HCT116 (cell line): ENCODE measurements around the gene YOD1. TPM values are rescaled to one million over a fixed set of nuclear protein-coding genes. Genes with fewer than 3 reads are reported as not detected.

Source experiments
- ATAC-seq: fragments of 200-7000 bp; cut with Tn5 transposase; 2 replicates; pipeline ENCODE4 v1.9.1; 2020; ENCODE audit warnings: mild to moderate bottlenecking, moderate library complexity
- BruUV-seq: library from RNA; stranded (reverse); fragments of 400-500 nt; replicated peaks from 2 replicates; lab custom pipeline; 2021; lab: Mats Ljungman, UMichigan
- CTCF ChIA-PET: fragments of 300-600 bp; sonication (Branson Sonifier 250); formaldehyde crosslinking; loops from one replicate; lab custom pipeline; 2021; ENCODE audit warnings: antibody characterized with exemption; lab: Charles Lee
- POLR2A ChIA-PET: fragments of 300-600, 350-600 bp; sonication (Branson Sonifier 250); formaldehyde crosslinking; loops from one replicate; lab custom pipeline; 2021; ENCODE audit warnings: antibody characterized with exemption; lab: Charles Lee
- RAD21 ChIA-PET, 2 experiments: fragments of 300-600 bp; sonication (Branson Sonifier 250); formaldehyde crosslinking; loops; one replicate each; lab custom pipeline; 2023; ENCODE audit warnings: low total read pairs in 2 of 2; ENCODE audit not compliant: uncharacterized antibody in 2 of 2, unreplicated experiment in 2 of 2, low non-redundant PET in 1 of 2; lab: Charles Lee
- DNase-seq: peaks from one replicate; pipeline ENCODE4 v3.0.0-alpha.2; 2010; ENCODE audit warnings: low read depth, low spot score
- H2AFZ ChIP-seq: fragments of 200-600 bp; shearing (Covaris generic), sonication (generic); 2 replicates; pipeline ENCODE4 v1.6.1; 2017; ENCODE audit warnings: low read depth, mixed run types, mixed read lengths, antibody characterized with exemption, low read length; ENCODE audit not compliant: poor library complexity, severe bottlenecking
- H3K27ac ChIP-seq: 2 replicates; pipeline ENCODE4 v1.5.1; 2012; ENCODE audit warnings: low read depth, low read length
- H3K27me3 ChIP-seq: fragments of 200-600 bp; sonication (generic); 2 replicates; pipeline ENCODE4 v1.6.1; 2016; ENCODE audit warnings: mixed run types, low read length, mixed read lengths; ENCODE audit not compliant: insufficient read depth
- H3K36me3 ChIP-seq, 2 experiments: fragments of 200-500 bp in 1 of 2; fragments of 200-600 bp in 1 of 2; sonication (Bioruptor generic) in 1 of 2; sonication (generic) in 1 of 2; 2 replicates each; pipeline versions ENCODE4 v1.5.1 to v1.6.1; 2014 to 2016; ENCODE audit warnings: low read length in 2 of 2, inconsistent platforms in 1 of 2, mixed read lengths in 1 of 2, mixed run types in 1 of 2; ENCODE audit not compliant: insufficient read depth in 2 of 2, control insufficient read depth in 1 of 2
- H3K4me1 ChIP-seq, 2 experiments: fragments of 200-600 bp in 1 of 2; sonication (generic) in 1 of 2; 2 replicates each; pipeline versions ENCODE4 v1.5.1 to v1.6.1; 2012 to 2017; ENCODE audit warnings: low read length in 2 of 2, inconsistent platforms in 1 of 2, mild to moderate bottlenecking in 1 of 2, mixed read lengths in 1 of 2, mixed run types in 1 of 2, moderate library complexity in 1 of 2; ENCODE audit not compliant: insufficient read depth in 2 of 2, control insufficient read depth in 1 of 2
- H3K4me2 ChIP-seq: fragments of 200-600 bp; sonication (generic); 2 replicates; pipeline ENCODE4 v1.6.1; 2017; ENCODE audit warnings: mixed run types, low read length, mixed read lengths
- H3K4me3 ChIP-seq, 2 experiments: fragments of 200-600 bp in 1 of 2; sonication (generic) in 1 of 2; replicated peaks in 1 of 2; 2 replicates each; pipeline ENCODE4 v1.5.1; 2011 to 2016; ENCODE audit warnings: low read length in 2 of 2, control low read depth in 1 of 2, low read depth in 1 of 2, mild to moderate bottlenecking in 1 of 2, mixed read lengths in 1 of 2, mixed run types in 1 of 2
- H3K79me2 ChIP-seq: fragments of 200-600 bp; sonication (generic); 2 replicates; pipeline ENCODE4 v1.6.1; 2017; ENCODE audit warnings: mild to moderate bottlenecking, mixed run types, low read length, moderate library complexity, mixed read lengths; ENCODE audit not compliant: insufficient read depth
- H3K9ac ChIP-seq: fragments of 200-600 bp; sonication (generic); 2 replicates; pipeline ENCODE4 v1.6.1; 2016; ENCODE audit warnings: low read length, mixed read lengths
- H3K9me2 ChIP-seq: fragments of 200-600 bp; sonication (generic), shearing (Covaris generic); 2 replicates; pipeline ENCODE4 v1.6.1; 2017; ENCODE audit warnings: mixed run types, mild to moderate bottlenecking, moderate library complexity; ENCODE audit not compliant: insufficient read depth
- H3K9me3 ChIP-seq, 2 experiments: fragments of 200-500 bp in 1 of 2; fragments of 200-600 bp in 1 of 2; sonication (Bioruptor generic) in 1 of 2; sonication (generic) in 1 of 2; 2 replicates each; pipeline ENCODE4 v1.6.1; 2014 to 2017; ENCODE audit warnings: low read length in 2 of 2, mixed read lengths in 2 of 2, inconsistent platforms in 1 of 2, low read depth in 1 of 2, mild to moderate bottlenecking in 1 of 2, mixed run types in 1 of 2, moderate library complexity in 1 of 2; ENCODE audit not compliant: control insufficient read depth in 1 of 2, insufficient read depth in 1 of 2
- H4K20me1 ChIP-seq: fragments of 200-600 bp; sonication (generic), shearing (Covaris generic); 2 replicates; pipeline ENCODE4 v1.6.1; 2017; ENCODE audit warnings: mixed run types, mild to moderate bottlenecking, moderate library complexity; ENCODE audit not compliant: insufficient read depth
- ATF3 ChIP-seq: IDR thresholded peaks from 2 replicates; pipeline ENCODE4 v1.6.1; 2012
- CBX3 ChIP-seq: IDR thresholded peaks from 2 replicates; pipeline ENCODE4 v1.6.1; 2012; ENCODE audit warnings: low read depth
- EGR1 ChIP-seq: IDR thresholded peaks from 2 replicates; pipeline ENCODE4 v1.6.1; 2012; ENCODE audit warnings: low read depth
- EZH2 ChIP-seq: fragments of 200-600 bp; sonication (generic); IDR thresholded peaks from 2 replicates; pipeline ENCODE4 v1.6.1; 2017; ENCODE audit warnings: antibody characterized with exemption, mixed run types
- EZH2phosphoT487 ChIP-seq: fragments of 200-600 bp; IDR thresholded peaks from 2 replicates; pipeline ENCODE4 v1.6.1; 2018; ENCODE audit warnings: antibody characterized with exemption, borderline replicate concordance
- FOSL1 ChIP-seq: IDR thresholded peaks from 2 replicates; pipeline ENCODE4 v1.6.1; 2012; ENCODE audit warnings: low read depth
- JUND ChIP-seq: IDR thresholded peaks from 2 replicates; pipeline ENCODE4 v1.6.1; 2012
- POLR2A ChIP-seq: IDR thresholded peaks from 2 replicates; pipeline ENCODE4 v1.7.0; 2011; ENCODE audit warnings: borderline replicate concordance; ENCODE audit not compliant: insufficient read depth, insufficient read length; ENCODE audit errors: extremely low read depth
- RAD21 ChIP-seq: IDR thresholded peaks from 2 replicates; pipeline ENCODE4 v1.6.1; 2012; ENCODE audit warnings: low read depth, mild to moderate bottlenecking
- SP1 ChIP-seq: IDR thresholded peaks from 2 replicates; pipeline ENCODE4 v1.6.1; 2012; ENCODE audit warnings: low read depth
- SRF ChIP-seq: IDR thresholded peaks from 2 replicates; pipeline ENCODE4 v1.6.1; 2012; ENCODE audit warnings: low read depth
- TCF7L2 ChIP-seq: IDR thresholded peaks from 2 replicates; pipeline ENCODE4 v1.7.0; 2011; ENCODE audit warnings: borderline replicate concordance, inconsistent platforms; ENCODE audit not compliant: insufficient read depth, insufficient read length; ENCODE audit errors: extremely low read depth
- YY1 ChIP-seq: IDR thresholded peaks from 2 replicates; pipeline ENCODE4 v1.6.1; 2011; ENCODE audit warnings: low read length, low read depth, moderate library complexity, mild to moderate bottlenecking; ENCODE audit not compliant: insufficient replicate concordance; ENCODE audit errors: extremely low read depth
- ZFX ChIP-seq: fragments of 450-650 bp; IDR thresholded peaks from 2 replicates; pipeline ENCODE4 v1.6.1; 2017
- intact Hi-C: fragments of 100-400 bp; cut with micrococcal nuclease; formaldehyde crosslinking; loops from 2 replicates; pipeline ENCODE4 v1.10.0; 2022
- total RNA-seq: library from RNA; stranded (reverse); gene quantifications from one replicate; pipeline ENCODE4 v1.2.1, GENCODE V29; 2021; ENCODE audit not compliant: unreplicated experiment

The YOD1 gene
- total RNA-seq, 1 experiment from 2014 or later: 13.6 TPM

GRCh38 chr1:207022996-207023679 is 27.9 kb downstream of the YOD1 start:
- ChIA-PET CTCF (interaction anchor here (1.0 kb wide), 1 partner anchor 9 kb away, joined by 3 read pairs; the partner anchor contains the start of gene C1orf116), RAD21 (no interaction called here), POLR2A (interaction anchor here (1.2 to 1.4 kb wide), 2 partner anchors 9 to 12 kb away, joined by 4 to 6 read pairs; partner anchors contain the start of gene C1orf116)
- H2AFZ ChIP-seq: no peak overlapping the region
- no peak overlapping the region for H3K9ac ChIP-seq
- H3K79me2 ChIP-seq: no peaks in the 10 kb centered on the region
- H3K4me3 ChIP-seq: no peak overlapping the region
- H3K36me3 ChIP-seq: no peaks in the 10 kb centered on the region; a peak in 1 of 4 replicates
- H3K27me3 ChIP-seq: no peaks in the 10 kb centered on the region
- no peaks in the 10 kb centered on the region for H3K9me3 ChIP-seq
- H3K4me2 ChIP-seq: no peak overlapping the region
- H3K9me2 ChIP-seq: no peaks in the 10 kb centered on the region
- TF ChIP-seq JUND: no peak
- no peak for TF ChIP-seq EGR1
- TF ChIP-seq FOSL1: no peak
- no peak for TF ChIP-seq RAD21
- TF ChIP-seq, all 23 proteins: peak for 0
- H4K20me1 ChIP-seq: no peaks in the 10 kb centered on the region
- intact Hi-C loops: no loop called here
- H3K4me1 ChIP-seq: peaks cover 43 to 95% of the 10 kb centered on the region in 2 experiments
- BruUV-seq: no TSS peak
- no peak overlapping the region for H3K27ac ChIP-seq
- no peak for ATAC-seq
- DNase-seq: no peak

DNA sequence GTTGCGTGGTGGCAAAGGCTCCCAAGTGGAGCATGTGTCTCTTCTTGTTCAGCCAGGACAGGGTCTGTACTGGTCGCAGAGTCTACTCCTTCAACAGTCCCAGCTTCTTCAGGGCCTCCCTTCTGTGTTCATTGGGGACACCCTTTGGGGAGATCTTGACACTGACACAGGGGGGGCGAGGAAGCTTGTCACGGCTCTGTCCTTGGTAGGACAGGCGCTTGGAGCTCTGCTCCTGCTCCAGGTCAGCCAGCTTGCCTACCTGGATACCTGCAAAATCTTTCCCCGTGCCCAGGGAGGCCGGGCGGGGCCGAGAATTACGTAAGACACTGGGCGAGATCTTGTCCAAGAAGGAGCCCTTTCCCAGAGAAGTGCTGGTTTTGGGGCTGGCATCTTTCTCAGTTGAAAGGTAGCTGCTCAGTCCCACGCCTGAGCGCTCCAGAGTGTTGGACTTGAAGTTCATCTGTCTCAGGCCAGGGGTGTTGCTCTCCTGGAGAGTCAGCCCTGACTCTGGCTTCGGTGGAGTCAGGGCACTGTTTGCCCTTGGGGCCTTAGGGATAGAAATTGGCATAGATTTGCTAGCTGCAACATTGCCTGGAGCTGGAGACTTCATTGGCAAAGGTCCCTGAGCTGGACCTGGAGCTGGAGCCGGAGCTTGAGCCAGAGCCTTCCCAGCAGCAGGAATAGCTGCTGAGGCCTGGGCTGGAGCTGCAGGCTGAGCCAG is 29.0 kb downstream of the YOD1 start:
- intact Hi-C loops: no loop called here
- peak overlapping the region; percentile 54 for H3K9ac ChIP-seq
- TF ChIP-seq ATF3 (no peak), EZH2phosphoT487 (no peak), YY1 (no peak), JUND (no peak), SP1 (no peak), TCF7L2 (no peak), CBX3 (no peak; the same call in 1 of the 2 replicates), ZFX (no peak), FOSL1 (no peak), SRF (no peak), EZH2 (no peak), POLR2A (no peak)
- TF ChIP-seq, all 23 proteins: peak for 0

More for the DNA sequence above, 29.0 kb downstream of the YOD1 start:
- H3K4me2 ChIP-seq: peak overlapping the region; percentile 72
- no peaks in the 10 kb centered on the region for H3K79me2 ChIP-seq
- H4K20me1 ChIP-seq: no peaks in the 10 kb centered on the region
- ChIA-PET CTCF (interaction anchor here (1.0 kb wide), 1 partner anchor 10 kb away, joined by 3 read pairs; the partner anchor contains the start of gene C1orf116), RAD21 (no interaction called here), POLR2A (interaction anchor here (1.2 to 1.4 kb wide), 2 partner anchors 10 to 11 kb away, joined by 4 to 6 read pairs; partner anchors contain the start of gene C1orf116)
- H3K4me3 ChIP-seq: no peak overlapping the region
- H3K27me3 ChIP-seq: no peaks in the 10 kb centered on the region
- H3K36me3 ChIP-seq: no peaks in the 10 kb centered on the region; a peak in 1 of 4 replicates
- no TSS peak for BruUV-seq
- H3K9me3 ChIP-seq: no peaks in the 10 kb centered on the region
- H3K4me1 ChIP-seq: peaks cover 35 to 90% of the 10 kb centered on the region in 2 experiments
- no peaks in the 10 kb centered on the region for H3K9me2 ChIP-seq
- no peak overlapping the region for H2AFZ ChIP-seq
- DNase-seq: no peak
- H3K27ac ChIP-seq: no peak overlapping the region
- no peak for ATAC-seq
